ENCODE measurements around the gene PELI2.

Gene PELI2

DNA sequence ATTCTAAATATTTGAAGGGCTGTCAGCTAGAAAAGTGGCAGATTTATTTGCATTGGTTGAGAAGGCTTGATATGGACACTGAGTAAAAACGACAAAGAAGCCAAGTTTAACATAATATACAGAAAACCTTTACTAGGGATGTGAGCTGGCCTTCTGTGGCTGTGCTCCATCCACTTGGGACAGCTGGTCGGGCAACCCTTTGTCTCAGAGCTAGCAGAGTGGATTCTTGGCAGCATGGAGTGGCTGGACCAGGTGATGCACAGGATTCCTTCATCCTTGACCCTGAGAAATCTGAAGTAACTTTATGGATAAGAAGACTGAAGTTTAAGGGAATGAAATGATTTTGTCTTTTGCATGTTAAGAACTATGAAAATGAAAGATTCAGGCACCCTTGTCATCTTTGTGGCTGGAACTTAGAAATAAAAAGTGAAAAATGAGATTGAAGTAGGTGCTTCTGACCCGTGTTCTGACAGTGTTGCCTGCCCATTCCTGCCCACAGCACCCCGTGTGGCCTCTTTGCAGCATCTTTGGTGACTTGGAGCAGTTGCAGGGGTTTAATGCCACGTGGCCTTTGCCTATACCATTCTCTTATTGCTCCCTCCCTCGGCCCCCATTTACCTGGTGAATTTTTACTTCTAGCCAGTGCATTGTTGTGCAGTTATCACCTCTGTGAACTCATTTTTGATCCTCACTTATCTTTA lies 32.6 kb downstream of the PELI2 start:
- no peak for ATAC-seq

DNA sequence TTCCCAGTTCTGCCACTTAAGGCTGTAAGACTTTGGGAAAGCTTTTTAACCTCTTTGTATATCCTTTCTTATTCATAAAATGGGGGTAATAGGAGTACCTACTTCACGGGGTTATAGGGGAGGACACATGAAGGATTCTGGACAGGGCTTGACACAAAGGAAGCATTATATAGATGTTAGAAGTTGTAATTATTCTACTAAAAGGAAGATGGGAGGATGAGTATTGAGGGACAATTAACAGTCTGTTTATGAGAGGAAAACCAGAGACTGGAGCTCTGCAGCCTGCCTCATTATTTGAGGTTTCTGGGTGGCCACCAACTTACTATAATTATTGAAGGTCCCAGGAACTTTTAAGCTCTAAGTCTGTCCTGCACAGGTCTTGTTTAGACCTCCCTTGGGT lies 34.0 kb downstream of the PELI2 start:
- ATAC-seq: no peak
- TF ChIP-seq PPARA (CRISPR knock-in tag; IDR thresholded peaks at IDR 0.05; ENCODE audit: borderline replicate concordance): no peak
- TF ChIP-seq, protein P1, sequence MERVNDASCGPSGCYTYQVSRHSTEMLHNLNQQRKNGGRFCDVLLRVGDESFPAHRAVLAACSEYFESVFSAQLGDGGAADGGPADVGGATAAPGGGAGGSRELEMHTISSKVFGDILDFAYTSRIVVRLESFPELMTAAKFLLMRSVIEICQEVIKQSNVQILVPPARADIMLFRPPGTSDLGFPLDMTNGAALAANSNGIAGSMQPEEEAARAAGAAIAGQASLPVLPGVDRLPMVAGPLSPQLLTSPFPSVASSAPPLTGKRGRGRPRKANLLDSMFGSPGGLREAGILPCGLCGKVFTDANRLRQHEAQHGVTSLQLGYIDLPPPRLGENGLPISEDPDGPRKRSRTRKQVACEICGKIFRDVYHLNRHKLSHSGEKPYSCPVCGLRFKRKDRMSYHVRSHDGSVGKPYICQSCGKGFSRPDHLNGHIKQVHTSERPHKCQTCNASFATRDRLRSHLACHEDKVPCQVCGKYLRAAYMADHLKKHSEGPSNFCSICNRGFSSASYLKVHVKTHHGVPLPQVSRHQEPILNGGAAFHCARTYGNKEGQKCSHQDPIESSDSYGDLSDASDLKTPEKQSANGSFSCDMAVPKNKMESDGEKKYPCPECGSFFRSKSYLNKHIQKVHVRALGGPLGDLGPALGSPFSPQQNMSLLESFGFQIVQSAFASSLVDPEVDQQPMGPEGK (CRISPR knock-in tag; IDR thresholded peaks at IDR 0.05; ENCODE audit: borderline replicate concordance): no peak
- TF ChIP-seq GLIS3 (CRISPR knock-in tag; IDR thresholded peaks at IDR 0.05): no peak
- TF ChIP-seq CSDC2 (CRISPR knock-in tag; IDR thresholded peaks at IDR 0.05): no peak
- TF ChIP-seq RARB (CRISPR knock-in tag; IDR thresholded peaks at IDR 0.05): no peak

More for the DNA sequence above, 32.6 kb downstream of the PELI2 start:
- TF ChIP-seq ZNF8 (CRISPR knock-in tag; IDR thresholded peaks at IDR 0.05): no peak
- TF ChIP-seq, protein P2, sequence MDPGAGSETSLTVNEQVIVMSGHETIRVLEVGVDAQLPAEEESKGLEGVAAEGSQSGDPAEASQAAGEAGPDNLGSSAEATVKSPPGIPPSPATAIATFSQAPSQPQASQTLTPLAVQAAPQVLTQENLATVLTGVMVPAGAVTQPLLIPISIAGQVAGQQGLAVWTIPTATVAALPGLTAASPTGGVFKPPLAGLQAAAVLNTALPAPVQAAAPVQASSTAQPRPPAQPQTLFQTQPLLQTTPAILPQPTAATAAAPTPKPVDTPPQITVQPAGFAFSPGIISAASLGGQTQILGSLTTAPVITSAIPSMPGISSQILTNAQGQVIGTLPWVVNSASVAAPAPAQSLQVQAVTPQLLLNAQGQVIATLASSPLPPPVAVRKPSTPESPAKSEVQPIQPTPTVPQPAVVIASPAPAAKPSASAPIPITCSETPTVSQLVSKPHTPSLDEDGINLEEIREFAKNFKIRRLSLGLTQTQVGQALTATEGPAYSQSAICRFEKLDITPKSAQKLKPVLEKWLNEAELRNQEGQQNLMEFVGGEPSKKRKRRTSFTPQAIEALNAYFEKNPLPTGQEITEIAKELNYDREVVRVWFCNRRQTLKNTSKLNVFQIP (CRISPR knock-in tag; IDR thresholded peaks at IDR 0.05; ENCODE audit: borderline replicate concordance, low read depth): no peak
- no peak for TF ChIP-seq SNAI2 (CRISPR knock-in tag; IDR thresholded peaks at IDR 0.05)
- no peak for TF ChIP-seq ZC3H10 (CRISPR knock-in tag; IDR thresholded peaks at IDR 0.05)
- no peak for TF ChIP-seq ESRRG (CRISPR knock-in tag; IDR thresholded peaks at IDR 0.05)
- TF ChIP-seq, protein P1 (CRISPR knock-in tag; IDR thresholded peaks at IDR 0.05; ENCODE audit: borderline replicate concordance): no peak
- TF ChIP-seq BACH2 (CRISPR knock-in tag; IDR thresholded peaks at IDR 0.05; ENCODE audit: borderline replicate concordance): no peak

DNA sequence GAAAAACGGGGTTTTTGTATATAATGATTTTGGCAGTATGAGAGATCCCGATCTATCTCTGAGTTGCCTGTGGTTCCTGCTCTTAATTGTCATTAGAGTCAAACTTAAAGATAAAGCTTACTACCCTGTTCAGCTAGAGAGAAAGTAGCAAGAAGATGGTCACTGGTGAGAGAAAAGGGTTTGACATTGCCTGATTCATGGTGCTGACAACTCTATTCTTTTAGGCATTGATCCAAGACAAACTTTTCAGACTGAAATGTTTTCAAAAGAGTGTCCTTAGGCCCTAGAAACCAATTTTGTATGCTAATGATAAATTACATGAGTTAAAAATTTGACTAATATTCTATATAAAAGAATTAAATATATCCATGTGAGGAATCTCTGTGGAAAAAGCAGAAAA lies 35.1 kb downstream of the PELI2 start:
- no peak for ATAC-seq
- no peak for TF ChIP-seq CSRNP3 (CRISPR knock-in tag; IDR thresholded peaks at IDR 0.05)
- TF ChIP-seq RARB (CRISPR knock-in tag; IDR thresholded peaks at IDR 0.05): no peak
- TF ChIP-seq ZFP3 (CRISPR knock-in tag; IDR thresholded peaks at IDR 0.05): no peak
- TF ChIP-seq SNAI2 (CRISPR knock-in tag; IDR thresholded peaks at IDR 0.05): no peak
- TF ChIP-seq TCF4 (CRISPR knock-in tag; IDR thresholded peaks at IDR 0.05; ENCODE audit: borderline replicate concordance): no peak
- TF ChIP-seq ESRRG (CRISPR knock-in tag; IDR thresholded peaks at IDR 0.05): no peak
- TF ChIP-seq, protein P2 (CRISPR knock-in tag; IDR thresholded peaks at IDR 0.05; ENCODE audit: borderline replicate concordance, low read depth): no peak
- no peak for TF ChIP-seq CSDC2 (CRISPR knock-in tag; IDR thresholded peaks at IDR 0.05)
- no peak for TF ChIP-seq ZC3H10 (CRISPR knock-in tag; IDR thresholded peaks at IDR 0.05)
- TF ChIP-seq ARNTL (CRISPR knock-in tag; IDR thresholded peaks at IDR 0.05; ENCODE audit: borderline replicate concordance, low read depth): no peak
- no peak for TF ChIP-seq TSHZ2 (CRISPR knock-in tag; IDR thresholded peaks at IDR 0.05)
- no peak for TF ChIP-seq ZNF565 (CRISPR knock-in tag; conservative IDR thresholded peaks at IDR 0.05; ENCODE audit: low read depth)
- no peak for TF ChIP-seq GLIS3 (CRISPR knock-in tag; IDR thresholded peaks at IDR 0.05)
- no peak for TF ChIP-seq TOX (CRISPR knock-in tag; IDR thresholded peaks at IDR 0.05; ENCODE audit: borderline replicate concordance)
- TF ChIP-seq, protein P1 (CRISPR knock-in tag; IDR thresholded peaks at IDR 0.05; ENCODE audit: borderline replicate concordance): no peak
- no peak for TF ChIP-seq ZNF70 (CRISPR knock-in tag; IDR thresholded peaks at IDR 0.05)

Measured in SK-N-SH treated with all-trans-retinoic acid at 6 μM for 48 hours (cell line).